HepG2 (cell line): ENCODE data around the gene FGF10. TPM values are rescaled to one million over a fixed set of nuclear protein-coding genes. Genes with fewer than 3 reads are reported as not detected.

Experiments used
- ATAC-seq: fragments of 200-7000 bp; cut with Tn5 transposase; 3 replicates; pipeline ENCODE4 v1.9.1; 2020; ENCODE audit warnings: mild to moderate bottlenecking, moderate library complexity
- BruUV-seq: library from RNA; stranded (reverse); fragments of 400-500 nt; replicated peaks from 2 replicates; lab custom pipeline; 2021; lab: Mats Ljungman, UMichigan
- CTCF ChIA-PET: fragments of 300-600 bp; formaldehyde crosslinking; extraction: SDS; loops from one replicate; lab custom pipeline; 2021; ENCODE audit warnings: low total read pairs, inconsistent platforms, low intra/inter-chr PET ratio; lab: Yijun Ruan, JAX
- POLR2A ChIA-PET: fragments of 350-600 bp; sonication (Branson Sonifier 250); formaldehyde crosslinking; loops from one replicate; lab custom pipeline; 2020; ENCODE audit warnings: antibody characterized with exemption, inconsistent platforms; lab: Yijun Ruan, JAX
- DNase-seq: peaks from one replicate; pipeline ENCODE4 v3.0.0-alpha.2; 2015; ENCODE audit warnings: low spot score
- FAIRE-seq: peaks from 3 replicates; lab custom pipeline; 2011; peaks lifted over from hg19 to GRCh38; lab: Jason Lieb, UNC
- H2AFZ ChIP-seq: one replicate; pipeline ENCODE4 v1.6.1; 2011; ENCODE audit warnings: low read length, inconsistent platforms
- H3K27ac ChIP-seq: fragments of 300-600 bp; 3 replicates; pipeline ENCODE4 v1.8.0; 2011; ENCODE audit warnings: mixed run types, mild to moderate bottlenecking, mixed read lengths, low read length, inconsistent platforms; ENCODE audit not compliant: insufficient read depth; ENCODE audit errors: extremely low read length
- H3K27me3 ChIP-seq, 2 experiments: fragments of 200-600 bp in 1 of 2; 2 replicates in 1 of 2; 3 replicates in 1 of 2; pipeline versions ENCODE4 v1.6.0 to v1.8.0; 2011; ENCODE audit warnings: low read length in 2 of 2, mild to moderate bottlenecking in 2 of 2, moderate library complexity in 2 of 2, inconsistent platforms in 1 of 2; ENCODE audit not compliant: insufficient read depth in 2 of 2, control insufficient read depth in 1 of 2
- H3K36me3 ChIP-seq, 2 experiments: fragments of 200-600 bp in 1 of 2; replicated peaks in 1 of 2; 2 replicates in 1 of 2; 3 replicates in 1 of 2; pipeline versions ENCODE4 v1.5.1 to v1.8.0; 2011; ENCODE audit warnings: low read length in 2 of 2, inconsistent platforms in 1 of 2; ENCODE audit not compliant: insufficient read depth in 2 of 2, control insufficient read depth in 1 of 2
- H3K4me1 ChIP-seq: 2 replicates; pipeline ENCODE4 v1.5.1; 2012; ENCODE audit warnings: low read length, inconsistent platforms; ENCODE audit not compliant: insufficient read depth
- H3K4me2 ChIP-seq: 2 replicates; pipeline ENCODE4 v1.6.0; 2011; ENCODE audit warnings: low read depth, low read length, inconsistent platforms
- H3K4me3 ChIP-seq, 3 experiments: fragments of 200-600 bp in 1 of 3; sonication (generic), shearing (Covaris generic) in 1 of 3; replicated peaks in 1 of 3; 2 replicates each; pipeline ENCODE4 v1.5.1; 2011 to 2016; ENCODE audit warnings: low read length in 3 of 3, inconsistent platforms in 2 of 3, low read depth in 2 of 3, mild to moderate bottlenecking in 2 of 3, control low read depth in 1 of 3, mixed read lengths in 1 of 3; ENCODE audit not compliant: insufficient read depth in 1 of 3
- H3K79me2 ChIP-seq: one replicate; pipeline ENCODE4 v1.6.1; 2011; ENCODE audit warnings: low read length, inconsistent platforms; ENCODE audit not compliant: insufficient read depth
- H3K9ac ChIP-seq: 2 replicates; pipeline ENCODE4 v1.6.0; 2011; ENCODE audit warnings: mild to moderate bottlenecking, low read depth, low read length, inconsistent platforms; ENCODE audit not compliant: insufficient read depth
- H3K9me3 ChIP-seq: 2 replicates; pipeline ENCODE4 v1.5.1; 2012; ENCODE audit warnings: mild to moderate bottlenecking, low read length
- H4K20me1 ChIP-seq: 2 replicates; pipeline ENCODE4 v1.6.0; 2011; ENCODE audit warnings: inconsistent platforms, mild to moderate bottlenecking, low read length, moderate library complexity; ENCODE audit not compliant: insufficient read depth
- ATAD3A ChIP-seq: sonication (generic); formaldehyde crosslinking; IDR thresholded peaks from 2 replicates; pipeline ENCODE4 v1.4.0; 2020; ENCODE audit warnings: missing genetic modification reagents
- ATF7 ChIP-seq, 2 experiments: fragments of 450-650 bp in 1 of 2; sonication (generic) in 1 of 2; formaldehyde crosslinking in 1 of 2; IDR thresholded peaks; 2 replicates each; pipeline versions ENCODE4 v1.4.0 to v1.6.1; 2016 to 2020; ENCODE audit warnings: antibody characterized with exemption in 1 of 2, mild to moderate bottlenecking in 1 of 2, missing genetic modification reagents in 1 of 2
- BCL6 ChIP-seq: IDR thresholded peaks from 2 replicates; pipeline ENCODE4 v1.6.1; 2016; ENCODE audit warnings: missing genetic modification reagents, missing compliant biosample characterization
- BCLAF1 ChIP-seq: fragments of 450-650 bp; IDR thresholded peaks from 2 replicates; pipeline ENCODE4 v1.6.1; 2017; ENCODE audit warnings: mild to moderate bottlenecking
- CENPT ChIP-seq: sonication (generic); formaldehyde crosslinking; IDR thresholded peaks from 2 replicates; pipeline ENCODE4 v1.8.0; 2022; ENCODE audit warnings: low read depth, mild to moderate bottlenecking, moderate library complexity, missing genetic modification reagents
- CERS6 ChIP-seq: sonication (generic); formaldehyde crosslinking; IDR thresholded peaks from 2 replicates; pipeline ENCODE4 v1.5.0; 2020; ENCODE audit warnings: missing genetic modification reagents
- FOXK1 ChIP-seq: sonication (generic); formaldehyde crosslinking; IDR thresholded peaks from 2 replicates; pipeline ENCODE4 v1.4.0; 2020; ENCODE audit warnings: low read depth, missing genetic modification reagents, borderline replicate concordance
- GABPB1 ChIP-seq: IDR thresholded peaks from 2 replicates; pipeline ENCODE4 v1.6.1; 2016; ENCODE audit warnings: mild to moderate bottlenecking, missing genetic modification reagents, moderate library complexity, missing compliant biosample characterization
- KAT8 ChIP-seq: IDR thresholded peaks from 2 replicates; pipeline ENCODE4 v1.6.1; 2016; ENCODE audit warnings: missing genetic modification reagents, missing compliant biosample characterization
- KDM4B ChIP-seq: sonication (generic); formaldehyde crosslinking; IDR thresholded peaks from 2 replicates; pipeline ENCODE4 v1.4.0; 2020; ENCODE audit warnings: missing genetic modification reagents
- KLF13 ChIP-seq: sonication (generic); formaldehyde crosslinking; IDR thresholded peaks from 2 replicates; pipeline ENCODE4 v1.4.0; 2020; ENCODE audit warnings: mild to moderate bottlenecking, missing genetic modification reagents
- MAFF ChIP-seq: IDR thresholded peaks from 2 replicates; pipeline ENCODE4 v1.6.1; 2011; ENCODE audit warnings: low read depth, low read length, improper control_type of control experiment
- MIER2 ChIP-seq: IDR thresholded peaks from 2 replicates; pipeline ENCODE4 v1.6.1; 2016; ENCODE audit warnings: missing biosample characterization, missing genetic modification reagents
- MLX ChIP-seq: IDR thresholded peaks from 2 replicates; pipeline ENCODE4 v1.6.1; 2016
- PCBP2 ChIP-seq: fragments of 200-400 bp; formaldehyde crosslinking; optimal IDR thresholded peaks from 2 replicates; pipeline ENCODE3; 2018; ENCODE audit warnings: low read length, low read depth; ENCODE audit not compliant: poor library complexity, severe bottlenecking
- PRPF4 ChIP-seq: fragments of 200-400 bp; formaldehyde crosslinking; IDR thresholded peaks from 2 replicates; pipeline ENCODE4 v1.6.1; 2016; ENCODE audit warnings: low read length, low read depth; ENCODE audit not compliant: poor library complexity, severe bottlenecking
- ZBTB7A ChIP-seq: sonication (generic); formaldehyde crosslinking; IDR thresholded peaks from 2 replicates; pipeline ENCODE4 v1.8.0; 2022; ENCODE audit warnings: mild to moderate bottlenecking, missing genetic modification reagents
- ZNF12 ChIP-seq: sonication (generic); formaldehyde crosslinking; IDR thresholded peaks from 2 replicates; pipeline ENCODE4 v1.5.0; 2020; ENCODE audit warnings: missing genetic modification reagents
- ZNF17 ChIP-seq: sonication (generic); formaldehyde crosslinking; IDR thresholded peaks from 2 replicates; pipeline ENCODE4 v1.5.0; 2020; ENCODE audit warnings: mild to moderate bottlenecking, missing genetic modification reagents
- ZNF678 ChIP-seq: sonication (generic); formaldehyde crosslinking; IDR thresholded peaks from 2 replicates; pipeline ENCODE4 v1.4.0; 2020; ENCODE audit warnings: mild to moderate bottlenecking, missing genetic modification reagents
- ZNF7 ChIP-seq: IDR thresholded peaks from 2 replicates; pipeline ENCODE4 v1.6.1; 2016; ENCODE audit warnings: missing biosample characterization, missing genetic modification reagents
- ZSCAN30 ChIP-seq: sonication (generic); formaldehyde crosslinking; IDR thresholded peaks from 2 replicates; pipeline ENCODE4 v1.5.0; 2020; ENCODE audit warnings: mild to moderate bottlenecking, missing genetic modification reagents
- WGBS: methylation state at CpG from one replicate; pipeline ENCODE4 v1.1.6; 2017; ENCODE audit warnings: low lambda C conversion rate; 5-methylcytosine and 5-hydroxymethylcytosine counted together
- in situ Hi-C: cut with HindIII; loops from 2 replicates; pipeline ENCODE4 v1.10.0; 2017; ENCODE audit warnings: low pct_unique_long_range_greater_than_20kb; ENCODE audit not compliant: extremely low pct_ligation_motif_present
- intact Hi-C: fragments of 100-400 bp; cut with micrococcal nuclease; formaldehyde crosslinking; loops from one replicate; pipeline ENCODE4 v1.10.0; 2022; ENCODE audit not compliant: unreplicated experiment
- polyA plus RNA-seq, 8 experiments: library from polyadenylated mRNA; depleted of rRNA in 3 of 8; stranded (reverse) in 7 of 8; unstranded in 1 of 8; fragments of >200 nt; fragmentation: Illumina TruSeq in 4 of 8; extraction: Trizol in 4 of 8; gene quantifications; 2 replicates each; pipeline versions ENCODE4 v1.2.1 to v1.2.3, GENCODE V29; 2011 to 2016; ENCODE audit warnings: low read depth in 4 of 8, missing spikeins in 1 of 8, mixed read lengths in 1 of 8; ENCODE audit not compliant: insufficient read depth in 1 of 8
- total RNA-seq, 5 experiments: library from RNA; depleted of rRNA; stranded (reverse); fragments of >200 nt; fragmentation: Illumina TruSeq; extraction: Trizol; gene quantifications; 2 replicates each; pipeline ENCODE4 v1.2.3, GENCODE V29; 2016; ENCODE audit warnings: low read depth in 1 of 5

Gene FGF10
- total and polyA plus RNA-seq, 2 of the 13 experiments (the other 11 are each of a cell fraction or from before 2014, with no cell fraction given): not detected

DNA sequence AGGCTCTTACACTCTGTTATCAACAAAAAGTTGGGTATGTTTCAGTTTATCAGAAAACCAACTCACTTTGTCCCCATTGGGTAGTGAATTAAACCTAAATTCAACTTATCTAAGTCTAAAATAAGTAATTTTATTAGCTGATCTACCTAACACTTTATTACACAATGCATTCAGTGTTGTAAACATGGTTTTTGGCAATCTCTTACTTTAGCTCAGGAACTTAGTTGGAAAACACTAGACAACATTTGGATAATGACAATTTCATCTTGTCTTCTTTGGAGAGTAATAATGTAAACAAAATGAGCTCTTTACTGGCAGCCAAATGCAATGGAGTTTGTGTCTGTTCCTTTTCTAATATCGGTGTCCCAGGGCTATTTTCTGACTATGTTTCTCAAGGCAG, 33.0 kb downstream of the FGF10 start (continued):
- TF ChIP-seq CERS6 (CRISPR knock-in tag) (no peak), ZNF12 (CRISPR knock-in tag) (no peak), ZNF17 (CRISPR knock-in tag) (no peak), KLF13 (CRISPR knock-in tag) (no peak), KAT8 (CRISPR knock-in tag) (no peak), ATF7 (IDR thresholded peaks at IDR 0.05) (no peak), ATF7 (CRISPR knock-in tag; IDR thresholded peaks at IDR 0.05) (no peak)
- TF ChIP-seq, all 625 proteins: peak for 0

GRCh38 chr5:44345871-44346270, 43.3 kb downstream of the FGF10 start:
- in situ Hi-C loops: no loop called here
- no peak for FAIRE-seq
- no peak overlapping the region for H3K4me3 ChIP-seq
- H3K79me2 ChIP-seq: no peaks in the 10 kb centered on the region
- intact Hi-C loops: no loop called here
- H3K36me3 ChIP-seq: no peaks in the 10 kb centered on the region
- BruUV-seq: no TSS peak
- no peak for DNase-seq
- no peaks in the 10 kb centered on the region for H3K4me1 ChIP-seq
- ATAC-seq: no peak
- ChIA-PET POLR2A (no interaction called here), CTCF (no interaction called here)
- H3K4me2 ChIP-seq: no peak overlapping the region
- H3K9ac ChIP-seq: no peak overlapping the region
- WGBS: 2% methylated on average over 2 of the region's 2 CpGs
- no peak overlapping the region for H2AFZ ChIP-seq
- no peaks in the 10 kb centered on the region for H3K27me3 ChIP-seq
- no peaks in the 10 kb centered on the region for H3K9me3 ChIP-seq
- H4K20me1 ChIP-seq: no peaks in the 10 kb centered on the region
- TF ChIP-seq BCL6 (CRISPR knock-in tag) (no peak), KDM4B (CRISPR knock-in tag) (no peak), PCBP2 (no peak), GABPB1 (CRISPR knock-in tag) (no peak), ZSCAN30 (CRISPR knock-in tag) (no peak), ATAD3A (CRISPR knock-in tag) (no peak), BCLAF1 (no peak), MLX (CRISPR knock-in tag) (no peak), FOXK1 (CRISPR knock-in tag) (no peak), ZNF7 (CRISPR knock-in tag) (no peak), PRPF4 (no peak), CENPT (no peak), ZNF678 (CRISPR knock-in tag) (no peak), MAFF (no peak), MIER2 (CRISPR knock-in tag) (no peak), ZBTB7A (CRISPR knock-in tag) (no peak)
- no peak overlapping the region for H3K27ac ChIP-seq
